ENCODE measurements around the gene DHX30. TPM values are rescaled to one million over a fixed set of nuclear protein-coding genes. Genes with fewer than 3 reads are reported as not detected.
A peak's percentile ranks its signal among the peaks of the same experiment; 100 is the strongest.

Gene DHX30
- total and polyA plus RNA-seq, 2 of the 8 experiments (the other 6 are each of a cell fraction or from before 2014, with no cell fraction given): 82.4 to 97.9 TPM

DNA sequence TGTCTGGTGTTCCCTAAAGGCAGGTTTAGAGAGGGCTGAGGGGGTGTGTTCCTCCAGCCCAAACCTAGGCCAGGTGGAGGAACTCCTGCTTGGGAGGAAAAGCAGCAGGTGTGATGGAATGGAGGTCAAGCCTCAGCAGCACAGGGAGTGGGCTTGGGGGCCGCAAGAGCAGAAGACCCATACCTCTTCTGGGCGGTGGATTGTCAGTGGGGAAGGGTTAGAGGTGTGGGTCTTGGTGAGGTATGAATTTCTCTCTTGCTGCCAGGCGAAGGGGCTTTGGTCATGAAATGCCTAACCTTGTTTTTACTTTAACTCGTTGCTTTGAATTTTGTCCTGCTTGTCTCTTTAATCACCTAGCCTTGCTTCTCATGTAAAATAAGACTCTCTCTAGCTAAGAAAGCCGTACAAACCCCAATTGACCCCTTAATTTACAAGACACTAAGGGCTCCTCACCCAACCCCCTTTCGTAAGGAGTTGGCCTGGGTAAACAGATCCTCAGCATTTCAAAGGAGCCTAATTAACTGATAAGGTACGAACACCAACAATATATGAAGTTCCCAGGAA is 38.9 kb downstream of the DHX30 start (continued):
- TF ChIP-seq, protein P1, sequence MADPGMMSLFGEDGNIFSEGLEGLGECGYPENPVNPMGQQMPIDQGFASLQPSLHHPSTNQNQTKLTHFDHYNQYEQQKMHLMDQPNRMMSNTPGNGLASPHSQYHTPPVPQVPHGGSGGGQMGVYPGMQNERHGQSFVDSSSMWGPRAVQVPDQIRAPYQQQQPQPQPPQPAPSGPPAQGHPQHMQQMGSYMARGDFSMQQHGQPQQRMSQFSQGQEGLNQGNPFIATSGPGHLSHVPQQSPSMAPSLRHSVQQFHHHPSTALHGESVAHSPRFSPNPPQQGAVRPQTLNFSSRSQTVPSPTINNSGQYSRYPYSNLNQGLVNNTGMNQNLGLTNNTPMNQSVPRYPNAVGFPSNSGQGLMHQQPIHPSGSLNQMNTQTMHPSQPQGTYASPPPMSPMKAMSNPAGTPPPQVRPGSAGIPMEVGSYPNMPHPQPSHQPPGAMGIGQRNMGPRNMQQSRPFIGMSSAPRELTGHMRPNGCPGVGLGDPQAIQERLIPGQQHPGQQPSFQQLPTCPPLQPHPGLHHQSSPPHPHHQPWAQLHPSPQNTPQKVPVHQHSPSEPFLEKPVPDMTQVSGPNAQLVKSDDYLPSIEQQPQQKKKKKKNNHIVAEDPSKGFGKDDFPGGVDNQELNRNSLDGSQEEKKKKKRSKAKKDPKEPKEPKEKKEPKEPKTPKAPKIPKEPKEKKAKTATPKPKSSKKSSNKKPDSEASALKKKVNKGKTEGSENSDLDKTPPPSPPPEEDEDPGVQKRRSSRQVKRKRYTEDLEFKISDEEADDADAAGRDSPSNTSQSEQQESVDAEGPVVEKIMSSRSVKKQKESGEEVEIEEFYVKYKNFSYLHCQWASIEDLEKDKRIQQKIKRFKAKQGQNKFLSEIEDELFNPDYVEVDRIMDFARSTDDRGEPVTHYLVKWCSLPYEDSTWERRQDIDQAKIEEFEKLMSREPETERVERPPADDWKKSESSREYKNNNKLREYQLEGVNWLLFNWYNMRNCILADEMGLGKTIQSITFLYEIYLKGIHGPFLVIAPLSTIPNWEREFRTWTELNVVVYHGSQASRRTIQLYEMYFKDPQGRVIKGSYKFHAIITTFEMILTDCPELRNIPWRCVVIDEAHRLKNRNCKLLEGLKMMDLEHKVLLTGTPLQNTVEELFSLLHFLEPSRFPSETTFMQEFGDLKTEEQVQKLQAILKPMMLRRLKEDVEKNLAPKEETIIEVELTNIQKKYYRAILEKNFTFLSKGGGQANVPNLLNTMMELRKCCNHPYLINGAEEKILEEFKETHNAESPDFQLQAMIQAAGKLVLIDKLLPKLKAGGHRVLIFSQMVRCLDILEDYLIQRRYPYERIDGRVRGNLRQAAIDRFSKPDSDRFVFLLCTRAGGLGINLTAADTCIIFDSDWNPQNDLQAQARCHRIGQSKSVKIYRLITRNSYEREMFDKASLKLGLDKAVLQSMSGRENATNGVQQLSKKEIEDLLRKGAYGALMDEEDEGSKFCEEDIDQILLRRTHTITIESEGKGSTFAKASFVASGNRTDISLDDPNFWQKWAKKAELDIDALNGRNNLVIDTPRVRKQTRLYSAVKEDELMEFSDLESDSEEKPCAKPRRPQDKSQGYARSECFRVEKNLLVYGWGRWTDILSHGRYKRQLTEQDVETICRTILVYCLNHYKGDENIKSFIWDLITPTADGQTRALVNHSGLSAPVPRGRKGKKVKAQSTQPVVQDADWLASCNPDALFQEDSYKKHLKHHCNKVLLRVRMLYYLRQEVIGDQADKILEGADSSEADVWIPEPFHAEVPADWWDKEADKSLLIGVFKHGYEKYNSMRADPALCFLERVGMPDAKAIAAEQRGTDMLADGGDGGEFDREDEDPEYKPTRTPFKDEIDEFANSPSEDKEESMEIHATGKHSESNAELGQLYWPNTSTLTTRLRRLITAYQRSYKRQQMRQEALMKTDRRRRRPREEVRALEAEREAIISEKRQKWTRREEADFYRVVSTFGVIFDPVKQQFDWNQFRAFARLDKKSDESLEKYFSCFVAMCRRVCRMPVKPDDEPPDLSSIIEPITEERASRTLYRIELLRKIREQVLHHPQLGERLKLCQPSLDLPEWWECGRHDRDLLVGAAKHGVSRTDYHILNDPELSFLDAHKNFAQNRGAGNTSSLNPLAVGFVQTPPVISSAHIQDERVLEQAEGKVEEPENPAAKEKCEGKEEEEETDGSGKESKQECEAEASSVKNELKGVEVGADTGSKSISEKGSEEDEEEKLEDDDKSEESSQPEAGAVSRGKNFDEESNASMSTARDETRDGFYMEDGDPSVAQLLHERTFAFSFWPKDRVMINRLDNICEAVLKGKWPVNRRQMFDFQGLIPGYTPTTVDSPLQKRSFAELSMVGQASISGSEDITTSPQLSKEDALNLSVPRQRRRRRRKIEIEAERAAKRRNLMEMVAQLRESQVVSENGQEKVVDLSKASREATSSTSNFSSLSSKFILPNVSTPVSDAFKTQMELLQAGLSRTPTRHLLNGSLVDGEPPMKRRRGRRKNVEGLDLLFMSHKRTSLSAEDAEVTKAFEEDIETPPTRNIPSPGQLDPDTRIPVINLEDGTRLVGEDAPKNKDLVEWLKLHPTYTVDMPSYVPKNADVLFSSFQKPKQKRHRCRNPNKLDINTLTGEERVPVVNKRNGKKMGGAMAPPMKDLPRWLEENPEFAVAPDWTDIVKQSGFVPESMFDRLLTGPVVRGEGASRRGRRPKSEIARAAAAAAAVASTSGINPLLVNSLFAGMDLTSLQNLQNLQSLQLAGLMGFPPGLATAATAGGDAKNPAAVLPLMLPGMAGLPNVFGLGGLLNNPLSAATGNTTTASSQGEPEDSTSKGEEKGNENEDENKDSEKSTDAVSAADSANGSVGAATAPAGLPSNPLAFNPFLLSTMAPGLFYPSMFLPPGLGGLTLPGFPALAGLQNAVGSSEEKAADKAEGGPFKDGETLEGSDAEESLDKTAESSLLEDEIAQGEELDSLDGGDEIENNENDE (IDR thresholded peaks at IDR 0.05; ENCODE audit: insufficient replicate concordance, low read length): peak; percentile 64
- 0 out of 4 replicates have a peak, but pooled peaks of 1 of the 2 experiments have one; percentile 2 for TF ChIP-seq HDAC2 (IDR thresholded peaks at IDR 0.05; ENCODE audit: borderline replicate concordance in 1 of 2, low read depth in 2 of 2, low read length in 2 of 2)
- TF ChIP-seq NANOG (IDR thresholded peaks at IDR 0.05; ENCODE audit: insufficient read depth, low read depth, low read length, poor library complexity, severe bottlenecking): peak; percentile 15
- TF ChIP-seq BACH1 (IDR thresholded peaks at IDR 0.05; ENCODE audit: low read length): no peak
- TF ChIP-seq SP1 (IDR thresholded peaks at IDR 0.05; ENCODE audit: low read depth, low read length): 0 out of 2 replicates have a peak, but pooled peaks have one; percentile 32
- TF ChIP-seq TCF12 (IDR thresholded peaks at IDR 0.05; ENCODE audit: low read depth, low read length): no peak
- TF ChIP-seq SIN3A (conservative IDR thresholded peaks at IDR 0.05 in 1 of 2, IDR thresholded peaks at IDR 0.05 in 1 of 2; ENCODE audit: low read depth in 1 of 2, low read length in 2 of 2): 0 out of 4 replicates have a peak, but pooled peaks of 1 of the 2 experiments have one; percentile 30
